ENCODE data around the gene C11orf54. TPM values are rescaled to one million over a fixed set of nuclear protein-coding genes. Genes with fewer than 3 reads are reported as not detected.

The C11orf54 gene
- total RNA-seq, 4 donors from 2014 or later: 27.7 to 46.7 (median 37.9) TPM

DNA sequence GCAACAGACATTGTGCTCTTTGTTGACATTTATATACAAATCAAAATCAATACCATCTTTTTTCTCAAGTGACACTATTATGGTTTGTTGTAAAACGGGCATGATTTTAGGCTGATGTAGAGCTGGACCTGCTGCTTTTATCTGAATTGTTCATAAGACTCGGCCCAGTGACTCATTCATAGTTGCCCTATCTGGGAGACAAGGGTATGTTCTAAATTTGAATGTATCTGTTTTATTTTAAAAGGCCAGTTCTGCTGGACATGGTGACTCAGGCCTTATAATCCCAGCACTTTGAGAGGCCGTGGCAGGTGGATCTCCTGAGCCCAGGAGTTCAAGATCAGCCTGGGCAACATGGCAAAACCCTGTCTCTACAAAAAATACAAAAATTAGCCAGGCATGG lies 40.6 kb upstream of the C11orf54 start:
- intact Hi-C loops (cut with DNase I): no loop called here
- no peaks in the 10 kb centered on the region for H3K4me1 ChIP-seq
- H3K4me3 ChIP-seq: no peak overlapping the region
- no peaks in the 10 kb centered on the region for H3K9me3 ChIP-seq
- H3K27me3 ChIP-seq: no peaks in the 10 kb centered on the region
- TF ChIP-seq EP300 (IDR thresholded peaks at IDR 0.05): no peak
- TF ChIP-seq POLR2A (IDR thresholded peaks at IDR 0.05; ENCODE audit: low read depth): no peak
- TF ChIP-seq CTCF (IDR thresholded peaks at IDR 0.05): no peak
- no peak for TF ChIP-seq POLR2AphosphoS5 (IDR thresholded peaks at IDR 0.05)
- peaks cover 40 to 92% (median 51%) of the 10 kb centered on the region in 4 donors for H3K36me3 ChIP-seq
- no peak for DNase-seq (ENCODE audit: extremely low spot score)
- 88% methylated on average over 2 of the region's 3 CpGs for WGBS
- no peak overlapping the region for H3K27ac ChIP-seq (replicated peaks in 1 of 4)

GRCh38 chr11:93704237-93704636 lies 37.2 kb upstream of the C11orf54 start:
- 100% methylated on average over 2 of the region's 2 CpGs for WGBS
- intact Hi-C loops (cut with DNase I): no loop called here

DNA sequence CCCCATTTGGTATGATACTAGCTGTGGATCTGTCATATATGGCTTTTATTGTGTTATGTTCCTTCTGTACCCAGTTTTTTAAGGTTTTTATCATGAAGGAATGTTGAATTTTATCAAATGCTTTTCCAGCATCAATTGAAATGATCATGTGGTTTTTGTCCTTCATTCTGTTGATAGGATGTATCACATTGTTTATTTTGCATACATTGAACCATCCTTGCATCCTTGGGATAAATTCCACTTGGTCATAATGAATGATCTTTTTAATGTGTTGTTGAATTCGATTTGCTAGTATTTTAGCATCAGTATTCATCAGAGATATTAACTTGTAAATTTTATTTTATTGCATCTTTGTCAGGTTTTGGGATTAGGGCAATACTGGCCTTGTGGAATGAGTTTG lies 31.2 kb upstream of the C11orf54 start:
- H3K9me3 ChIP-seq: peaks cover 0 to 26% (median 19%) of the 10 kb centered on the region in 4 donors
- H3K27me3 ChIP-seq: no peaks in the 10 kb centered on the region
- peaks cover 10 to 83% (median 48%) of the 10 kb centered on the region in 4 donors for H3K36me3 ChIP-seq
- 100% methylated on average over 1 of the region's 1 CpG for WGBS
- no peak overlapping the region for H3K4me3 ChIP-seq
- no peak for TF ChIP-seq POLR2A (IDR thresholded peaks at IDR 0.05; ENCODE audit: low read depth)
- TF ChIP-seq POLR2AphosphoS5 (IDR thresholded peaks at IDR 0.05): no peak
- no peak for TF ChIP-seq CTCF (IDR thresholded peaks at IDR 0.05)
- no peak for TF ChIP-seq EP300 (IDR thresholded peaks at IDR 0.05)
- intact Hi-C loops (cut with DNase I): no loop called here
- H3K27ac ChIP-seq (replicated peaks in 1 of 4): no peak overlapping the region
- H3K4me1 ChIP-seq: no peaks in the 10 kb centered on the region
- no peak for DNase-seq (ENCODE audit: extremely low spot score)

More at GRCh38 chr11:93704237-93704636, 37.2 kb upstream of the C11orf54 start:
- Histone ChIP-seq H3K9me3 (peaks cover 0 to 9% (median 2%) of the 10 kb centered on the region in 4 donors), H3K4me1 (no peaks in the 10 kb centered on the region), H3K27ac (replicated peaks in 1 of 4) (no peak overlapping the region), H3K27me3 (no peaks in the 10 kb centered on the region), H3K4me3 (no peak overlapping the region), H3K36me3 (peaks cover 24 to 92% (median 47%) of the 10 kb centered on the region in 4 donors)
- no peak for DNase-seq (ENCODE audit: extremely low spot score)
- TF ChIP-seq POLR2A (IDR thresholded peaks at IDR 0.05; ENCODE audit: low read depth) (no peak), POLR2AphosphoS5 (IDR thresholded peaks at IDR 0.05) (no peak), EP300 (IDR thresholded peaks at IDR 0.05) (no peak), CTCF (IDR thresholded peaks at IDR 0.05) (no peak)

DNA sequence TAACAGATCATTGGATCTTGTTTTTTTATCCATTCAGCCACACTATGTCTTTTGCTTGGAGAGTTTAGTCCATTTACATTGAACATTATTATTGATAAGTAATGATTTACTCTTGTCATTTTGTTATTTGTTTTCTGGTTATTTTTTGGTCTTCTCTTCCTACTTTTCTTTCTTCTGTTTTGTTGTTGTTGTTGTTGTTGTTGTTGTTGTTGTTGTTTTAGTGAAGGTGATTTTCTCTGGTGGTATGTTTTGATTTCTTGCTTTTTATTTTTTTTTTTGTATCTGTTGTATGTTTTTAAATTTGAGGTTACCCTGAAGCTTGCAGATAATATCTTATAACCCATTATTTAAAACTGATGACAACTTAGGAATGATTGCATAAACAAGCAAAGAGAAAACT lies 28.8 kb upstream of the C11orf54 start:
- peaks cover 0 to 26% (median 19%) of the 10 kb centered on the region in 4 donors for H3K9me3 ChIP-seq

More for the DNA sequence above, 28.8 kb upstream of the C11orf54 start:
- no peaks in the 10 kb centered on the region for H3K4me1 ChIP-seq
- peaks cover 0 to 83% (median 46%) of the 10 kb centered on the region in 4 donors for H3K36me3 ChIP-seq
- DNase-seq (ENCODE audit: extremely low spot score): no peak
- no peaks in the 10 kb centered on the region for H3K27me3 ChIP-seq
- no peak overlapping the region for H3K4me3 ChIP-seq
- intact Hi-C loops (cut with DNase I): no loop called here
- H3K27ac ChIP-seq (replicated peaks in 1 of 4): no peak overlapping the region
- TF ChIP-seq CTCF (IDR thresholded peaks at IDR 0.05) (no peak), EP300 (IDR thresholded peaks at IDR 0.05) (no peak), POLR2A (IDR thresholded peaks at IDR 0.05; ENCODE audit: low read depth) (no peak), POLR2AphosphoS5 (IDR thresholded peaks at IDR 0.05) (no peak)

All from esophagus muscularis mucosa (tissue), 4 donors.